NCI-H187 treated with DMSO at 0.1 percent for 48 hours (cell line): ENCODE results near the gene VPS33A.

Source experiments
- DNase-seq: peaks from one replicate; lab custom pipeline; 2025; lab: John Stamatoyannopoulos, UW

Gene VPS33A

DNA sequence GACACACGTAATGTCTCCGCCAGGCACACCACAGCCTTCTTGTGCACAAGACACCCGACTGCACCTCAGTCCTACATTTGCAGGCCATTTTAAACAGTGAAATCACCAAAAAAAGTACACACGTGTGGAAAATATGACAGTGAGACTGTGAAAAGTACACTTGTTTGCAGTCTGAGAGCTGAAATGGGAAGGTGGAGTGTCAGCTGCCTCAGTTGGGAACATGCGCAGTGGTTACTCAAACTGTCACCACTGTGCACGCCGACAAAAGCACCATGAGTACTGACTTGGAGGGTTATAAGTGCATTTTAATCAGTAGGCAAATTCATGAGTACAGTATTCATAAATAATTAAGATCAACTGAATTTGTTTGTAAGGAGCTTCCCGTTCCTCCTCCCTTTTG, 15.8 kb downstream of the VPS33A start:
- no peak for DNase-seq

DNA sequence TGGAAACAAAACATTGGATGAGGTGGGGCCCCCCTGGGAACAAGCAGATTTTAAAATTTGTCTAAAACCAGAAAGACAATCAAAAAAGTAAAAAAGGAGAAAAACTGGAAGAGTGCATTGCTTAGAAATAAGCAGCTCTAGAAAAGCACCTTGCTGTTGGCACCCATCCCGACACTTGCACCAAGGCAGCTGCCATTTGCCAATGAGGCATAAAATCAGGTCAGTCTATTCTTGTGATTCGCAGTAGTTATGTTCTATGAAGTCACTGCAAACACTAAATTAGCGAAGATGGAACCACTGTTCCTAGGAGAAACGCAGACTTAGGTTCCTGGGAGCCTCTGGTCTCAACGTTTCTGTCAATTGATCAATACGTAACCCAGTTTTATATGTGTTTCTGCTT, 16.2 kb downstream of the VPS33A start:
- DNase-seq = no peak

DNA sequence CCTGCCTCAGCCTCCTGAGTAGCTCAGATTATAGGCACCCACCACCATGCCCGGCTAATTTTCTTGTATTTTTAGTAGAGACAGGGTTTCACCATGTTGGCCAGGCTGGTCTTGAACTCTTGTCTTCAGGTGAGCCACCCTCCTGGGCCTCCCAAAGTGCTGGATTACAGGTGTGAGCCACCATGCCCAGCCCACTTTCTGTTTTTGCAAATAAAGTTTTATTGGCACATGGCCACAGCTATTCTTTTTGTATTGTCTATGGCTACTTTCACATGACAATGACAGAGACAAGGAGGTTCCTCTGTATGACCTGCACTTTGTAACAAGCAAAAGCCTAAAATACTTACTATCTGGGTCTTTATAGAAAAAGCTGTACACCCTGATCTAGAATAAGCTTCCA, 20.7 kb downstream of the VPS33A start:
- DNase-seq = no peak

DNA sequence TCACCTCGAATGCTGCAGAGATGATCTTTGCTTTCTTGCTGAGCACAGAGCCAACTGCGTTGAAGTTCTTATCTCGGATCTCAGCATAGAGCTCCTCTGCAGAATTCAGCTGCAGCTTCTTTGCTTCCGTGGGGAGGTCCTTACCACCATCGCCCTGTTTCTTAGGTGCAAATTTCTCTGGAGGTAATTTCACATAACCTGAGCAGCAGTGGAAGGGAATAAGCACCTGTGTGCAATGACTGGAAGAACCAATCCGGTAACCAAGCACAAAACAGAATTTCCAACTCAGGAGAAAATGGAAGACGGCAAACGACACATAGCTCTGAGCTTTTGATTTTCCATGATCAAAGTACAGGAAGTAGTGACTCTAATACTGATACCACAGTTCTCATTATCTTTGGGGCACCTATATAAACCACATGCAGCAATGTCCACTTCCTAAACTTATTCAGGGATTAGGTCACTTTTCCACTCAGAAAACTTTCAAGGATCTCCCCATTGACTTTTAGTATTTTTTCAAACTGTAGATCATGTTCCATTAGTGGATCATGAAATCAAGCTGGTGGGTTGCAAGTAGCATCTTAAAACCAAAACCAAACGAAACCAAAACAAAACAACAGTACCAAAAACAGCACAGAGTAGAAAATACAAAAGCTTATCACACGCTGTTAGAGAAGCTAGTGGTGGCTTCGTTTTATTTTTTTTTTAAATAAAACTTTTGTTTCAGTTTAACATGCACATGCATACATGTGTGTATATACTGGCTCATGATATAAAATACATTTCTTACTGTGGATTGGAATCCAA, 21.5 kb downstream of the VPS33A start:
- no peak for DNase-seq

DNA sequence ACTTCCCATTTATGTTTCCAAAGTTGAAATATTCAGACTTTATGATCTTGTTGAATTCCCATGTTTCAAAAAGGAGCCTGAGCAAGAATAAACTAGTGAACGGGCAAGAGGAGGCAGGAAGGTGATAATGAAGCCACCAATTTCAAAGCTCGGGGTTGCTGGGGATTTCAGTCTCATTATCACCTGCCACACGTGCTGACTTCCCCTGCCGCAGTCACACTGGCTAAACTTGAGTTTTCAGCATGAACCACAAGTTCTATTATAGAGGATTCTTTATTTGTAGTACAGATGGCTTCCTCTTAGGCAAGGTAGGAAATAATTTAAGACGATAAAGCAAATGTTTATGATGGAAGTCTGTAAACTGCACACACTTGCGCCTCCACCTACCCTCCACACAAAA, 22.3 kb downstream of the VPS33A start:
- DNase-seq = no peak

DNA sequence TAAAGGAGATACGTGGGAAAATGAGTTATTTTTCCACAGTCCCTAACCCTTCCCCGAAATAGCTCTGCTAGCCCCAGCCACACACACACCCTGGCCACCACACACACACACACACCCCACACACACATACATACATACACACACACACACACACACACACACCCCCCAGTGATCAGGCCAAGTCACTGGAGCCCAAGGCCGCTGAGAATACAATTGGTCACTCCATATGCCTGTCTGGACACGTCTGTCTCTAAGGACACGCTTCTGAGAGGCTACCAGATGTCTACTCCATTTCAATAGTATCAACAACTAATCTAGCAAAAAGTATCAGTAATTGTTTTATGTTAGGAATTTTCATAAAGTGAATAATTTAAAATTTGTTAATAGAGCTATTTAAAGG, 27.4 kb downstream of the VPS33A start:
- no peak for DNase-seq

DNA sequence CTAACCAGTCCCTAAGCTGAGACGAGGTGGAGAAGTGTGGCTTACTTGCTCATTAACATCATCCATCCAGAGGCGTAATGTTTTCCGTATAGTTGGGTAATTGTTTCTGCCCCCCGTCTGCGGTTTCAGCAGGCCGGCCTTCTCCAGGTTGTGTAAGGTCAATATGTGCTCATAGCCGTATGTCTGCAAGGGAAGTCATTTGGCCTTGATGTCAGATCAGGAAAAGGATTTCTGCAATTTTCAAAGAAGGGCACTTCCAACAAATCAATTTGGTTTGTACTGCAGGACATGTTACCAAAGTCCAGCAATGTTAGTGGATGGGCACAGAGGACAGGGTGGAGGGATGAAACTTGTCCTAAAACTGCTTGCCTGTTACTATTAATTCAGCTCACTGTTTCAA, 30.6 kb downstream of the VPS33A start:
- no peak for DNase-seq

DNA sequence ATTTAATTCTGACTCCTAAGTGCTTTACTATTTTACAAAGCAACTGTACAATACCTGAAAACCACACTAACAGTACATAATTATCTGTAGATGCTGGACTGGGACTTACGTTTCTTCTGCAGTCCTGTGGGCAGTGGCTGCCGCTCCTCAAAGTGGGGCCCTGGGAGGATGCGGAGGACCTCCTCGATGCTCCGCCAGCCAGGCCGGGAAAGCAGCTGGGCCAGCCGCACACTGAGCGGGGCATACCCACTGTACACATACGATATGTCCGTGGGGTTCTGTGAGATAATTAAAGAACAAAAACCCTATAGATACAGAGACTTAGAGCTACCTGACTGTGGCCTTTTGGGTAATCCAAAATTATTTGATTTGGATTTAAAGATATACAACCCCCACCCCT, 33.6 kb downstream of the VPS33A start:
- DNase-seq = no peak

DNA sequence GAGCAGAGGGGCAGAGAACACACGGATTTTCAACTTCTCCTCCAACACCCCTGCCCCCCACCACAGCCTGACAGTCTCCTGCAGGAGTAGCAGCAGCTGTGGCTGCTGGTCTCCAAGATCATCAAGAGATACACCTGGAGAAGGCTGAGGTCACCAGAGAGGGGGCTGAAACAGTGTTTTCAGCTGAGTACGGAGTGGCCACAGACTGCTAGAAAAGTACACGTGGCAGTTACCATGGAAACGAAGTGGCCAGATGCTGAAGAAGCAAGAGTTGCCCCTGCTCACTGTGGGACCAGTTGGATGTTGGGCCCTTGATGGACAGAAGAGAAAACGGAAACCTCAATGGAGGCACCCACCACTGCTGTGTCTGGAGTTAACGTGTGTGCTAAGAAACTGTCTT, 35.5 kb downstream of the VPS33A start:
- no peak for DNase-seq

DNA sequence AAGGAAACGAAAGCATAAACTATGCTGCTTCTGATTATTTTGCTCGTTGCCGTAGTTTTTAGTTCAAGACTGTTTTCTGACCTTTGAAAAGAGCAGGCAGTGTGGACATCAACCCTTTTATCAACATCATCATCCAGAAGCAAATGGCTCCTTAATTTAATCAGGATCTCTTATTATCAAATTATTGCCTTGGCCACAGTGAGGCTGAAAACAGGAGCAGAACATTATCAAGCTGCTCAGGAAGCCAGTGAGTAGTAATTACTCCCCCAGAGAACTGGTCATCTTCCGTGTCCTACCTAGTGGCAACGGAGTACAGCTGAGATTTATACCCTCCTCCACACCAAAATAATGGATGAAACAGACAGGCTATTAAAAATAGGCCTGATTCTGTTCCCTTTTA, 38.2 kb downstream of the VPS33A start:
- DNase-seq = no peak

DNA sequence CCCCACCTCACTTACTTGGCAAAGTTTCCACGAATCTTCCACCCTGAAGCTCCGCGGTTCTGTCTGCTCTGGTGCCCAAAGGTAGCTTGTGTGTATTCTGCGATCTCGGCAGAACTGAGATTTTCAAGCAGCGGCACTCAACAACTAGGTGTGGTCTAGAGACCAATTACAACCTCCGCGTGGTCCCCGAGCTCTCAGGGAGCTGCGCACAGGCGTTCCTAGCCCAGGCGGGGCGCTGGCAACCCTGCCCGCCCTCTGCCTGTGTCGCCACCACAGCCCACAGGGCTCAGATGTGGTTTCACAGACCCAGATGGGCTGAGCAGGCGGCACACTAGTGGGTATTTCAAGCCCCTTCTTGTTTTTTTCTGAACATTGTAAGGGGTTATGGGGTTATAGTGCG, 39.0 kb downstream of the VPS33A start:
- DNase-seq = peak; percentile 43

DNA sequence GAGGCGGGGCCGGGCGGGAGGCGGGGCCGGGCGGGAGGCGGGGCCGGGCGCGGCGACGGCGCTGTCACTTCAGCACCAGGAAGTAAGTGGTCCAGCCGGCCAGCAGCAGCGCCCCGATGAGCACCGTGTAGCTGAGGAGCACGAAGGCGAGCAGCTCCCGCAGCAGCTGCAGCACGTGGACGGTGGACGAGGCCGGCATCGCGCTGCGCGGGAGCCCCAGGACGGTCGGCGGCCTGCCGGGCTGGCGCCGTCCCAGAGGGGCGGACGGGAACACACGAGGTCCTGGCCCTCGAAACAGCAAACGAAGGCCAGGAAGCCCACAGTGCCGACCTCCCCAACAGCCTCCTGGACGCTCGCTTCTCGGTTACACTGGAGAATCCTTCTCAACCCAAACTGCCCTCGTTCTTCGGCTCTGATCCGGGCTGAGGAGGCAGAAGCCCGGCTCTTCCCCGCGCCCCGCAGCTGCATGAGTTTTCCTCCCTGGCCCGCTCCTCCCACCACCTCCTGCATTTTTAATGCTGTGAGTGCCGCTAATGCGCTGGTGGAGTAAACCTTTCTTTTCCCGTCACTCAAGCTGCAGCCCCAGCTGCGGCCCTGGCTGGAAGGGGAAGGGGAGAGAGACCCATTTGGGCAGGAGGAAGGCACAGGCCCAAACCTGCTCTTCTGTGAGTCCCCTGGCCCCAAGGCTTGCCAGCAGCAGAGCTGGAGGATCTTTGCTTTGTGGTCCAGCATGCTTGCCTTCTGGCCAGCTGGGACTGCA, 39.7 kb downstream of the VPS33A start:
- no peak for DNase-seq

DNA sequence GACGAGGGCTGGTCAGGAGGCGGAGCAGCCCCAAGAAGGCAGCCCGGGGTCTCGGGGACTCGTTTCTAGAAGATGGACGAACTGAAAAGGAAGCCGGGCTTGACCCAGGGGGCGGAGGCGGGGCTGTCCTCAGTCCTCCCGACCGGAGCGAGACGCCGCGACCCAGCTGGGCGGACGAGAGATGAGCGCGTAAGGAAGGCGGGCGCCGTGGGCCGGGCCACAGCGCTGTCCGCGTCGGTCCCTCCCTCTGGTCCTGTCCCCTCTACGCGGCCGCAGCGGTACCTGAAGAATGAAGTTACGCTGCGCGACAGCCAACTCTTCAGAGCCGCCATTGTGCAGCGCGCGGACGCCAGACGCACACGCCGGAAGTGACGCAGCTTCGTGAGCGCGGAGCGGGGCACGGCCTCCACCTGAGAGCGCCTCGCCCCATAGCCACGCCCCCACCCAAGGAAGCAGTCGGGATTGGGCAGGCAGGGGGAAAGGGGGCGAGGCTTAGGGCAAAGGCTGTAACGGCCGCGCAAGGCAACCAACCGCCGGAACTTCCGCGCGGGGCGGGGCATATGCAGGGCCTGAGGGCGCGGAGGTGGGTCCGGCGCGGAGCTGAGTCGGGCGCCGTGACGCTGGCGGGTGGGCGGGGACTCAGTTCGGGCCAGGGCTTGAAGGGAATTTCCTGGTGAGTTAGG, 40.5 kb downstream of the VPS33A start, which contains the start of gene DIABLO:
Gene DIABLO, minus strand, starts transcription at position 370 of the 683 bp plus-strand sequence. Its CDS starts 38 bp downstream, at position 332.
- DNase-seq = peak; percentile 96

DNA sequence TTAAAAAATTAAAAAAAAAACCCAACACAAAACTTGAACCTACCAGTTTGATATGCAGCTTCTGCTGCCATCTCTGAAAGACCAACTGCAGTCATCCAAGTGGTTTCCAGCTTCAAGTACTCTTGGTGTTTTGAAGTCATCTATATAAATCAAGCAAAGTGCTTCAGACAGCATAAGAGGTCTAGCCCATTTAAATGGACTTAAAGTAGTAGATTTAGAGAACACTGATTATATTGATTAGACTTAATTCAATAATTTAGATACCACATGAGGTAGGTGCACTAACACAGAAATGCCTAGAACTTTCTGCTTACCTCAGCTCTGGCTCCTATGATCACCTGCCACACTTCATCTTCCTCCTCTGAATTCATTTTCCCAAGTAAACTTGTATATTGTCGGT, 49.8 kb downstream of the VPS33A start:
- DNase-seq = no peak

DNA sequence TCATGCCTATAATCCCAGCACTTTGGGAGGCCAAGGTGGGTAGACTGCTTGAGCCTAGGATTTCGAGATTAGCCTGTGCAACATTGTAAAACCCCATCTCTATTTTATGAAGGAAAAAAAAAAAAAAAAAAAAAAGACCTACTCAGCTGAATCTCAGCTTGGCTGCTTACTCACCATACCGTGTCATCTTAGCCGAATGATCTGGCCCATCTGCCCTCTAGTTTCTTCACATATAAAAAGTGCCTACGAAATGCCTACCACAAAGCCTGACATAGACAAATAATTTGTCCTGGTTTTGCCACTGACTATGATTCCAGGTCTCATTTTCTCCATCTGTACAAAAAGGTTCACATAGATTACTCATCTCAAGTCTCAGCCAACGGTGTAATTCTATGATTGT, 50.5 kb downstream of the VPS33A start:
- DNase-seq = no peak

DNA sequence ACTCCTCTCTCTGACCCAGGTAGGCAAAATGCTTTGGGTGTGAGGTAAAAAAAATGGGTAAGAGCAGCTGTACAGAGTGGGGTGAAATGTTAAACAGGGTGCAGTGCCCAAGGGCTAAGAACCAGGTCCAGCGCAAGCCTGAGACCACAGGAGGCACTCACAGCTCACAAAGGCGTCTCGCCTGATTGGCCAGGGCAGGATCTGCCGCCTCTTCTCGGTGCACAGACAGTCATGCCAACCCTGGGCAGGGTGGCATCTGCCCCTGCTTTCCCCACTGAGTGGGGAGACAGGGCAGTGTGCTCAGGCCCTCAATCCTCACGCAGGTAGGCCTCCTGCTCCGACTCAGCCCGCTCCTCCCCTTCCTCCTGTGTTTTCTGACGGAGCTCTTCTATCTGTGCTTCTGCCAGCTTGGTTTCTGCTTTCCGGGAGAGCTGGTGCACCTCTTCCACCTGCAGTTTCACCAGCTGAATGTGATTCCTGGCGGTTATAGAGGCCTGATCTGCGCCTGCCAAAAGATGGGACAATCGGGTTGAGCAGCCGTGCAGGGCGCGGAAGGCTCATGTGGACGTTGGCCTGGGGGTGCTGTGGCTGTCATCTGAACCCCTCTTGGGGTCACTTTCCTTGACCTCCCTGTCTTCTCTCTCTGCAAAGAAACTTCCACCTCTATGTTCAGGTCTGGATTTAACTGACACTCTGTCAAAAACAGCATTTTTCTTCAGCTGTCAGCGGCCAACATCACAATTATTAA, 58.0 kb downstream of the VPS33A start:
- no peak for DNase-seq

DNA sequence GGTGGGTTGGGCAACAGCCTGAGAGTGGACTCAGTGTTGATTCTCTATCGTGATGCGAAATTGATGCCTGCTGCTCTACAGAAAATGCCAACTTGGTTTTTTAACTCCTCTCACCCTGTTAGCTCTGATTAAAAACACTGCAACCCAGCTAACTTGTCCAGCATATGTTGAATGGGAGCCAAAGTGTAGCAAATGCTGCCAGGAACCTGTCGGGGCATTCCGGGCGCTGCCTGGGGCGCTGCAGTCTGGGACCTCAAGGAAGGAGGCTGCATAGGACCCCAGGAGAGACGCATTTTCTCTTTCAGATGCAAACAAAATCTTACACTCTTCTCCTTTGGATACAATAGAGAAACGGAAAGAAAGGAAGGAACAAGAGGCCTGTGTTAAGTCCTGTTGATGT, 58.9 kb downstream of the VPS33A start:
- no peak for DNase-seq

DNA sequence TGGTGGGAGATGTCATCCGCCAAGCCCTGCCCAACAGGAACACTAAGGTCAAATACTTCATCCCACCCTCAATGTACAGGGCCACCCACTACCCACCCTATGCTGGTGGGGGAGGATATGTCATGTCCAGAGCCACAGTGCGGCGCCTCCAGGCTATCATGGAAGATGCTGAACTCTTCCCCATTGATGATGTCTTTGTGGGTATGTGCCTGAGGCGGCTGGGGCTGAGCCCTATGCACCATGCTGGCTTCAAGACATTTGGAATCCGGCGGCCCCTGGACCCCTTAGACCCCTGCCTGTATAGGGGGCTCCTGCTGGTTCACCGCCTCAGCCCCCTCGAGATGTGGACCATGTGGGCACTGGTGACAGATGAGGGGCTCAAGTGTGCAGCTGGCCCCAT, 59.3 kb downstream of the VPS33A start:
- no peak for DNase-seq

DNA sequence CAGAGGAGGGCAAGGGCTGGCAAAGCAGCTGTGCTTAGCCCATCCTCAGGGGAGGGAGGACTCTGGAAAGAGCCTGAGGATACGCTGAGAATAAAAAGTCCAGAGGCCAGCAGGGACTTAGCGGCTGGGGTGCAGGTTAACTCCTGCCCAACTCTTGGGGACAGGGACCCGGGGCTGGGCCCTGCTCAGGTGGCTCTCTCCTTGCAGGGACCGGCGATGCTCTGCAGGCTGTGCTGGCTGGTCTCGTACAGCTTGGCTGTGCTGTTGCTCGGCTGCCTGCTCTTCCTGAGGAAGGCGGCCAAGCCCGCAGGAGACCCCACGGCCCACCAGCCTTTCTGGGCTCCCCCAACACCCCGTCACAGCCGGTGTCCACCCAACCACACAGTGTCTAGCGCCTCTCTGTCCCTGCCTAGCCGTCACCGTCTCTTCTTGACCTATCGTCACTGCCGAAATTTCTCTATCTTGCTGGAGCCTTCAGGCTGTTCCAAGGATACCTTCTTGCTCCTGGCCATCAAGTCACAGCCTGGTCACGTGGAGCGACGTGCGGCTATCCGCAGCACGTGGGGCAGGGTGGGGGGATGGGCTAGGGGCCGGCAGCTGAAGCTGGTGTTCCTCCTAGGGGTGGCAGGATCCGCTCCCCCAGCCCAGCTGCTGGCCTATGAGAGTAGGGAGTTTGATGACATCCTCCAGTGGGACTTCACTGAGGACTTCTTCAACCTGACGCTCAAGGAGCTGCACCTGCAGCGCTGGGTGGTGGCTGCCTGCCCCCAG, 60.0 kb downstream of the VPS33A start:
- DNase-seq = no peak

DNA sequence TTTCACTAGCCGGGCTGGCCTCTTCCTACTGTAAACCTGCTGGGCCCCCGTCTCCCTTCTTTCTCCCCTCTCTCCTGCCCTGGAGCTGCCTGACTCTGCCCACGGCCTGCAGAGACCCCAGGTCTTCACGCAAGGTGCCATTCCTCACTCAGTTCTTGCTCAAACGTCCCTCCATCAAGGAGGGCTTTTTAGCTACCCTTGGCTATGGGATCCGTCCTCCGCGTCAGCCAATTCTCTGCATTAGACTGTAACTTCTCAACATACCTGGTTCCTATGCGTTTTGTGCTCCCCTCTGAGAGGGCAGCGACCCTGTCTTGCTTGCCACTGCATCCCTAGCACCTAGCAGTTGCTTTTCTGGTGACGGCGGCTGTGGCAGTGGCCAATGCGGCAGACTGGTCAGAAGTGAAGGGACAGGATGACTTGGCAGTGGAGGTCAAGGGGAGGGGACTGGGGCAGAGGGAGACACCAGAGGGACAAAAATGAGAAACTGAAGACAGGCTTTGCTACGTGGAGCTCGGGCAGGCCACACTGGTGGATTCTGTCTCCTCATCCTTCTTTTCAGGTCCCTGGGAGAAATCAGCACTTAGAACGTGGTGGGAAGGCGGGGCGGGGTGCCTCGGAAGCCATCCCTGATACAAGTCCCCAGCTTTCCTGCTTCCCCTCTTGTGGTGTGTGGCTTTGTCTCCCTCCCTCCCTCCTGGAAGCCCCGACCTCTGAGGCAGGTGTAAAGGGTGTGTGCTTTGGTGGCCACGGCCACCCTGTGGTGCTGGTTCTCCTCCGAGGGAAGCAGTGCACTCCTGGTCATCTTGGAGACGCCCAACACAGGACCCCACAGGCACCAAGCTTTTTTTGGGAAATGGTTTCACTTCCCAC, 61.0 kb downstream of the VPS33A start:
- no peak for DNase-seq
